BE2C (cell line): ENCODE results near the gene EYS.

ENCODE experiments used
- DNase-seq: peaks from one replicate; pipeline ENCODE4 v3.0.0-alpha.2; 2020
- H3K27me3 ChIP-seq: fragments of 250-450 bp; sonication (Bioruptor Pico); 2 replicates; pipeline ENCODE4 v1.5.1; 2020; ENCODE audit warnings: mild to moderate bottlenecking
- H3K36me3 ChIP-seq: fragments of 250-450 bp; sonication (Bioruptor Pico); 2 replicates; pipeline ENCODE4 v1.5.1; 2020; ENCODE audit warnings: mild to moderate bottlenecking
- H3K4me1 ChIP-seq: fragments of 250-450 bp; sonication (Bioruptor Pico); 2 replicates; pipeline ENCODE4 v1.5.1; 2020
- H3K4me3 ChIP-seq: 2 replicates; pipeline ENCODE4 v1.5.1; 2011; ENCODE audit warnings: low read depth, low read length
- H3K9me3 ChIP-seq: fragments of 250-450 bp; sonication (Bioruptor Pico); 2 replicates; pipeline ENCODE4 v1.5.1; 2020
- TF ChIP-seq, protein P1 (sequence below): IDR thresholded peaks from 2 replicates; pipeline ENCODE4 v1.5.1; 2012; ENCODE audit warnings: mild to moderate bottlenecking, low read depth, low read length

Gene EYS

DNA sequence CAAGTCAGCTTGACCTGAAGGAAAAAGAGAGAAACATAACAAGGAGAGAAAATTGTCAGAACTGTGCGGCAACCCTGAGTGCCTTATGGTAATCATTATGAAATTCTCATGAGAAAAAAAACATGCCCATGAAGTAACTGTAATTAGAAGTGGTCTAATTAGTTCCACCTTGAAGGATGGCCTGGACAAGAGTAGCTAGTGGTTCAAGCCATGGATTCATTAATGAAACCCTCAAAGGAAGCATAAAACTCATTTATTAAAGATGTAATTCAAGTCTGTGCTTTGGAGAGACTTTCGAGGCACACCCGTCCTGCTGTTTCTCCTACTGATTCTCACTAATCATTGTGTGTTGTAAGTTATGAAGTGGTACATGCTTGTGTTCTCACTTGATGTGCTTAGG lies 1911.2 kb downstream of the EYS start:
- H3K4me1 ChIP-seq, result no peaks in the 10 kb centered on the region
- H3K4me3 ChIP-seq, result no peak overlapping the region
- H3K27me3 ChIP-seq, result no peaks in the 10 kb centered on the region
- DNase-seq, result no peak
- no peaks in the 10 kb centered on the region for H3K9me3 ChIP-seq
- TF ChIP-seq, protein P1, sequence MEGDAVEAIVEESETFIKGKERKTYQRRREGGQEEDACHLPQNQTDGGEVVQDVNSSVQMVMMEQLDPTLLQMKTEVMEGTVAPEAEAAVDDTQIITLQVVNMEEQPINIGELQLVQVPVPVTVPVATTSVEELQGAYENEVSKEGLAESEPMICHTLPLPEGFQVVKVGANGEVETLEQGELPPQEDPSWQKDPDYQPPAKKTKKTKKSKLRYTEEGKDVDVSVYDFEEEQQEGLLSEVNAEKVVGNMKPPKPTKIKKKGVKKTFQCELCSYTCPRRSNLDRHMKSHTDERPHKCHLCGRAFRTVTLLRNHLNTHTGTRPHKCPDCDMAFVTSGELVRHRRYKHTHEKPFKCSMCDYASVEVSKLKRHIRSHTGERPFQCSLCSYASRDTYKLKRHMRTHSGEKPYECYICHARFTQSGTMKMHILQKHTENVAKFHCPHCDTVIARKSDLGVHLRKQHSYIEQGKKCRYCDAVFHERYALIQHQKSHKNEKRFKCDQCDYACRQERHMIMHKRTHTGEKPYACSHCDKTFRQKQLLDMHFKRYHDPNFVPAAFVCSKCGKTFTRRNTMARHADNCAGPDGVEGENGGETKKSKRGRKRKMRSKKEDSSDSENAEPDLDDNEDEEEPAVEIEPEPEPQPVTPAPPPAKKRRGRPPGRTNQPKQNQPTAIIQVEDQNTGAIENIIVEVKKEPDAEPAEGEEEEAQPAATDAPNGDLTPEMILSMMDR, result no peak
- no peaks in the 10 kb centered on the region for H3K36me3 ChIP-seq

DNA sequence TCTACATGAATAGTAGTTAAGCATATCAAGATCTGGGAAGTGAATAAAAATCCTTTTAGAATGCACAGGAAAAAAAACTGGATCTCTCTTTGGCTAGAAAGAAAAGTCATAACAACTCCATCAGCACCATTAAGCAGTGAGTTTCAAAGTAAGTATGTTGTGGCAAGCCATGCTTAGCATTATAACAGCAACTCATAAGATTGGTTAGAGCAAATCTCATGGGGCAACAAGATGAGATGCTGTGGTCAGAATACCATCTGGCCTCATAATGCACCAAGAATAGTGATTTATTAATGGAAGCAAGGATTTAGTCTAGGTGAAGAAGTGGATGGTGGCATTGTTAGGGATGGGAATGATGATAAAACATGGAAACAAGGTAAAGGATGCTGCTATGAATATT lies 1912.0 kb downstream of the EYS start:
- TF ChIP-seq, protein P1, result no peak
- Histone ChIP-seq H3K27me3 (no peaks in the 10 kb centered on the region), H3K36me3 (no peaks in the 10 kb centered on the region), H3K4me3 (no peak overlapping the region), H3K9me3 (no peaks in the 10 kb centered on the region), H3K4me1 (no peaks in the 10 kb centered on the region)
- DNase-seq, result no peak

DNA sequence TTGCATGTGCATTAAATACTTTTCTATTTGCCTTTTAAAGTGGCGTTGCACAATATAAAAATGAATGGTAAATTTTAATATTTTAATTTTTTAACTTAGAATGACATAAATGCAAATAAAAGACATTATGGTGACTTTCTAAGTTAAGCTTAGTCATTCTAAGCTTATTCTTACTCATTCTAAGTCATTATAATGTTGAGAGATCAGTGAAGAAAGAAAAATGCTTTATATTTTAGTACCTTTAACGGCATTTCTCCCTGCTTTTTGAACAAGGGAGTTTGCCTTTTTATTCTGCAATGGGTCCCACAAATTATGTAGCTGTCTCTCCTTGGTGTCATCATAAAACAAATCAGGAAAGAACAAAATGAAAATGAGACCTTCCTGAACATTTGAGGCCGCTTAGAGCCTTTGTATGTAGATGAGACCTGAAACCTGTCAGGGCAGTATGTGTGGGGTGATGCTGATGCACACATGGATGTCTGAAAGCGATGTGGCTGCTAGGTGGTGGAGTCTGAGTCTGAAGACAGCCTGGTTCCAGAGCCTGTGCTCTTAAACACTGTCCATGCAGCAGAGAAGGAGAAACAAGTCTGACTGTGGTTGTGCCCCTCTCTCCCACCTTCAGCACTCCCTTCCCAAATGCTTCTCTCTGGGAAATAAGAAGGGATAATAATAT lies 1913.4 kb downstream of the EYS start:
- Histone ChIP-seq H3K4me3 (no peak overlapping the region), H3K9me3 (no peaks in the 10 kb centered on the region), H3K4me1 (no peaks in the 10 kb centered on the region), H3K27me3 (no peaks in the 10 kb centered on the region), H3K36me3 (no peaks in the 10 kb centered on the region)
- no peak for DNase-seq
- TF ChIP-seq, protein P1, result no peak

DNA sequence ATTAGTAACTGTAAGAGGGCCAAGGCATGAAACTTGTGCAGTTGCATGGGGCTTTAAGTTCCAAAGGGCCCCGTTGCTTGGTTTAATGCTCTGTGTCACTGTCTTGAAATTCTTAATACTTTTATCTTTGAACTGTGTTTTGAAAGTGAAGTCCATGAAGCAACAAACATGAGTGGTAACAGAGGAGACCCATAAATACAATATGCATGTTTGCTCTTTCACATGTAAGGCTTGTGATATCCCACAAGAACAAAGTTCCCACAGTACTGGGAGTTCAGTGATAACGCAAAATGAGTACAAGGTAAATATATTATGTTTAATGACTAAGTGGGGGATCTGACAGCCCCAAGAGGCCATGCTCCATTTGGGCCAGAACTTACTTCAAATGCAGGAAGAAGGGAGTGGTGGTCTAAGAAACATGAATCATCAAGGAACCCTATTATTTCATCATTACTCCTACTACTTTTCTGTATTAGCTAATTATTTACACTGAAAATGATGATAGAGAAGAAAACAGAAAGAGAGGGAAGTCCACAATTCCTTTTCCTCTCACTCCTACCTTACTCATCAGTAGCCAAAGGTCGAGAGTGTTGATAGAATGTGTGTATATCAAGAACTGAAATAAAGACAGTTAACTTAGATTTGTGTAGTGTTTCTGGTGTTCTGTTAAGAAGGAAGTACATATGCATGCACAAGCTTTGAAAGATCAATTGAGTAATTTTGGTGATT lies 1914.1 kb downstream of the EYS start:
- Histone ChIP-seq H3K27me3 (no peaks in the 10 kb centered on the region), H3K4me3 (no peak overlapping the region), H3K36me3 (no peaks in the 10 kb centered on the region), H3K4me1 (no peaks in the 10 kb centered on the region), H3K9me3 (no peaks in the 10 kb centered on the region)
- DNase-seq, result no peak
- TF ChIP-seq, protein P1, result no peak

DNA sequence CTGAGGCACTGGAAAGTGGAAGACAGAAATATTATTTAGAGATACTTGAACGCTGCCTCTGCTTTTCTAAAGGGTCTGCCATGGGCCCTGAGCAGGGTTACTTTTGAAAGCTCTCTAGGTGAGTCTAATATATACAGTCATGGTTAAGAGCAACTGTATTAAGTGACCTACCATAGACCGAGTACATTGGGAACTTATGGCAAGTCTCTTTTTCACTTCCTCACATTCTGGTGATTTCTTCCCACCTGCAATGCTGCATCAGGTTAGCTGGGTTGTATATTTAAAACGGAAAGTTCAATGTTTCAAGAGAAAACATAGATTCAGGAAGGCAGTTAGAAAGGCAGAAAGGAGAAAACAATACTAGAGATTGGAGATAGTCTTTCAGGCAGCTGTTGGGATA lies 1916.7 kb downstream of the EYS start:
- TF ChIP-seq, protein P1, result no peak
- H3K4me3 ChIP-seq, result no peak overlapping the region
- H3K36me3 ChIP-seq, result no peaks in the 10 kb centered on the region
- no peak for DNase-seq
- no peaks in the 10 kb centered on the region for H3K4me1 ChIP-seq
- H3K27me3 ChIP-seq, result no peaks in the 10 kb centered on the region
- no peaks in the 10 kb centered on the region for H3K9me3 ChIP-seq

DNA sequence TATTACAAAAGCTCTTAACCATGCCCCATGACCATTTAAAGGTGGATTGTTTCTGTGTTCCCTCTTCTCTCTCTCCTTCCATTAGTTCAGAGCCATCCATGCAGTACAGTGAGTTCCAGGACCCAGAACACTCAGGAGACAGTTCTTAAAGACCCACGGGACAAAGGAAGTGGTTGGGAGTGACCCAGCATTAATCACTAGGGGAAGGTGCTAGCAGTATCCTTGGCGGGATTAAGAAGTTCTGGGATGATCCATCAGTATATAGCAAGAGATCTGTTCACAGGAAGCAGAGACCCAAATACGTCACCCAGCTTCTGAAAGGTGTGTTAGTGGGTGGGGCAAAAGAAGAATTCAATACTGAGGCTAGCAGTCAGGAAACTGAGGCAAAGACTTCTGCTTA lies 1917.3 kb downstream of the EYS start:
- Histone ChIP-seq H3K27me3 (no peaks in the 10 kb centered on the region), H3K36me3 (no peaks in the 10 kb centered on the region), H3K9me3 (no peaks in the 10 kb centered on the region), H3K4me3 (no peak overlapping the region), H3K4me1 (no peaks in the 10 kb centered on the region)
- no peak for DNase-seq
- TF ChIP-seq, protein P1, result no peak
